CD4-positive, CD25-positive, alpha-beta regulatory T cell (primary cell): ENCODE measurements around the gene MYO10. TPM values are rescaled to one million over a fixed set of nuclear protein-coding genes. Genes with fewer than 3 reads are reported as not detected.
"Not testable (repeated sequence)": the region's sequence is repeated elsewhere in the genome, so short reads cannot be mapped to it uniquely, and the experiment has no call there.

Experiments used
- ATAC-seq, 2 donors: fragments of 150-1000 bp; cut with Tn5 transposase; one replicate each; pipeline ENCODE4 v1.10.0; 2021; ENCODE audit warnings: low read depth in 2 of 2, moderate number of reproducible peaks in 2 of 2, moderate library complexity in 1 of 2
- DNase-seq, 3 donors: peaks; one replicate each; pipeline versions ENCODE4 v3.0.0 to v3.0.0-alpha.2; 2012 to 2022; ENCODE audit warnings: mixed read lengths in 1 of 3
- H3K27ac ChIP-seq: one replicate; pipeline ENCODE4 v1.7.0; 2013; ENCODE audit warnings: mild to moderate bottlenecking, low read length; ENCODE audit not compliant: insufficient read depth, poor library complexity, severe bottlenecking
- H3K27me3 ChIP-seq: one replicate; pipeline ENCODE4 v1.7.0; 2013; ENCODE audit warnings: low read length; ENCODE audit not compliant: control insufficient read depth, insufficient read depth
- H3K36me3 ChIP-seq: one replicate; pipeline ENCODE4 v1.7.0; 2013; ENCODE audit warnings: mild to moderate bottlenecking, low read length, moderate library complexity; ENCODE audit not compliant: control insufficient read depth, insufficient read depth
- H3K4me1 ChIP-seq: 2 replicates; pipeline ENCODE4 v1.7.0; 2013; ENCODE audit warnings: mild to moderate bottlenecking, low read length; ENCODE audit not compliant: insufficient read depth, control insufficient read depth, poor library complexity, severe bottlenecking
- H3K4me3 ChIP-seq: one replicate; pipeline ENCODE4 v1.7.0; 2013; ENCODE audit warnings: low read depth, mild to moderate bottlenecking, low read length, moderate library complexity
- H3K9me3 ChIP-seq, 2 experiments: 1 replicate in 1 of 2; 2 replicates in 1 of 2; pipeline ENCODE4 v1.7.0; 2013; ENCODE audit warnings: low read length in 2 of 2, mild to moderate bottlenecking in 1 of 2, moderate library complexity in 1 of 2; ENCODE audit not compliant: control insufficient read depth in 2 of 2
- H3K27ac Mint-ChIP-seq, 3 donors: one replicate each; pipeline ENCODE4 v1.8.0; 2020 to 2022; ENCODE audit warnings: mild to moderate bottlenecking in 3 of 3, mixed read lengths in 3 of 3, moderate library complexity in 2 of 3
- H3K27me3 Mint-ChIP-seq: one replicate; pipeline ENCODE4 v1.8.0; 2022; ENCODE audit warnings: mild to moderate bottlenecking, mixed read lengths
- H3K36me3 Mint-ChIP-seq: one replicate; pipeline ENCODE4 v1.8.0; 2020; ENCODE audit warnings: mixed read lengths
- H3K4me1 Mint-ChIP-seq, 4 donors: one replicate each; pipeline ENCODE4 v1.8.0; 2020 to 2022; ENCODE audit warnings: mixed read lengths in 4 of 4, mild to moderate bottlenecking in 1 of 4
- H3K4me3 Mint-ChIP-seq, 4 donors: one replicate each; pipeline ENCODE4 v1.8.0; 2020 to 2022; ENCODE audit warnings: mild to moderate bottlenecking in 4 of 4, mixed read lengths in 4 of 4, moderate library complexity in 3 of 4
- H3K9me3 Mint-ChIP-seq, 7 donors: one replicate each; pipeline ENCODE4 v1.8.0; 2020 to 2022; ENCODE audit warnings: mixed read lengths in 7 of 7, mild to moderate bottlenecking in 3 of 7, moderate library complexity in 2 of 7
- polyA plus RNA-seq, 4 donors: library from polyadenylated mRNA; unstranded; fragments of 300-500 nt; fragmentation: Illumina TruSeq; gene quantifications; one replicate each; pipeline ENCODE4 v1.2.3, GENCODE V29; 2021
- total RNA-seq: library from RNA; stranded (reverse); gene quantifications from one replicate; pipeline ENCODE4 v1.2.3, GENCODE V29; 2022

Gene MYO10
- total RNA-seq (0.05 TPM), polyA plus RNA-seq (under 1 TPM in 3 of 4 donors, not detected in 1; 0.01 to 0.03 (median 0.01) TPM)

DNA sequence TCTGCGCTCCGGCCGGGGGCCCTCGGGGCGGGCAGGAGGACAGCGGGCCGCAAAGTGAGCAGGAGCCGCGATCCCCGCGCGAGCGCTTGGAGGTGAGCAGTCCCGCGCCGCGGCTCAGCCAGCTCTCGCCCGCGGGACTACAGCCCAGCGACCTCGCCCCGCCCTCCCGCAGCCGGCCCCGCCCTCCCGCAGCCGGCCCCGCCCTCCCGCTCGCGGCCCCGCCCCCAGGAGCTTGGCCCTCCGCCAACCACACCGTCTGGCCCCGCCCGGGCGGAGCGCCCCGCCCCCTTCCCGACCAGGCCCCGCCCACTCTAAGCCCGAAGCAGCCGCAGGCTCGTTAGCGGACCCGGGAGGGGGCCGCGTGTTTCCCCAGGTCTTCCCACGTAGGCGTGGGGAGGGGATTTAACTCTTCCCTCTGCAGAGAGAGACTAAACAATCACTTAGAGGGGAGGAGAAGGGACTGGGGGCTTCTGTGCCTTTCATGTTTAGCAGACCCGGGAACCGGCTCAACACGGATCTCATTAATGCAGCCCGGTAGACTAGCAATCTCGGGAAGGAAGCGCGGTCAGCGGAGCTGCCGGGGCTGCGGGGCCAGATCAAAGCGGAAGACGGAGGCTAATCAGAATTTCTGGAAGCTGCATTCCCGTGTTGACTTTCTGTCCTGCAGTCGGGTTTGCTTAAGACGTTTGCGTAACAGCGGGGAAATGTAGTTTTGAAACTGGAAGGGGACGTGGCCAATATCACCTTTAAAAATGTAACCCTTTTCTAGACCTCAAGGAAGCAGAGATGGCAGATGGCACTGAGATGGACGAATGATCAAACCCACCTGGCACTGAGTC is at the start of gene MYO10:
Gene MYO10 (minus strand): TSS at position 139 of the 839 bp plus-strand sequence. CDS start 480 bp downstream, outside the sequence.
- Histone ChIP-seq H3K36me3 (no peaks in the 10 kb centered on the region), H3K4me3 (peak within 1 kb of the TSS; percentile 38), H3K27me3 (peaks cover 29% of the 10 kb centered on the region), H3K27ac (no peak within 1 kb of the TSS), H3K9me3 (no peaks in the 10 kb centered on the region), H3K4me1 (peaks cover 15% of the 10 kb centered on the region)
- DNase-seq (peak; percentile 5 to 31 (median 7)), ATAC-seq (peak; percentile 44 to 55)
- H3K27me3 Mint-ChIP-seq, result peaks cover 50% of the 10 kb centered on the region
- H3K9me3 Mint-ChIP-seq, result peaks cover 0 to 4% (median 0%) of the 10 kb centered on the region in 7 donors
- peak within 1 kb of the TSS in 3 of 4 donors; percentile 15 to 84 (median 73) for H3K4me3 Mint-ChIP-seq
- peak within 1 kb of the TSS in 1 of 3 donors; percentile 10 for H3K27ac Mint-ChIP-seq
- peaks cover 0 to 27% (median 10%) of the 10 kb centered on the region in 4 donors for H3K4me1 Mint-ChIP-seq
- H3K36me3 Mint-ChIP-seq, result no peaks in the 10 kb centered on the region

DNA sequence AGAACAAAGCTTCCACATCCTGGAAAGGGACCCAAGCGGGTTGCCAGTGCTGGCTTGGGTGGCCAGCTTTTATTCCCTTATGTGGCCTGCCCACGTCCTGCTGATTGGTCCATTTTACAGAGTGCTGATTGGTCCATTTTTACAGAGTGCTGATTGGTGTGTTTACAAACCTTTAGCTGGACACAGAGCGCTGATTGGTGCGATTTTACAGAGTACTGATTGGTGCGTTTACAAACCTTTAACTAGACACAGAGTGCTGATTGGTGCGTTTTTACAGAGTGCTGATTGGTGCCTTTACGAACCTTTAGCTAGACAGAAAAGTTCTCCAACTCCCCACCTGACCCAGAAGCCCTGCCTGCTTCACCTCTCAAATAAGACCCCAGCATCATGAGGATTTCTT is 49.2 kb upstream of the MYO10 start:
- not testable (repeated sequence) for H3K9me3 Mint-ChIP-seq, ATAC-seq, H3K4me3 ChIP-seq, H3K27me3 Mint-ChIP-seq, H3K4me3 Mint-ChIP-seq, H3K4me1 ChIP-seq, H3K4me1 Mint-ChIP-seq, DNase-seq, H3K36me3 ChIP-seq, H3K27me3 ChIP-seq, H3K27ac ChIP-seq, H3K27ac Mint-ChIP-seq, H3K36me3 Mint-ChIP-seq, H3K9me3 ChIP-seq

DNA sequence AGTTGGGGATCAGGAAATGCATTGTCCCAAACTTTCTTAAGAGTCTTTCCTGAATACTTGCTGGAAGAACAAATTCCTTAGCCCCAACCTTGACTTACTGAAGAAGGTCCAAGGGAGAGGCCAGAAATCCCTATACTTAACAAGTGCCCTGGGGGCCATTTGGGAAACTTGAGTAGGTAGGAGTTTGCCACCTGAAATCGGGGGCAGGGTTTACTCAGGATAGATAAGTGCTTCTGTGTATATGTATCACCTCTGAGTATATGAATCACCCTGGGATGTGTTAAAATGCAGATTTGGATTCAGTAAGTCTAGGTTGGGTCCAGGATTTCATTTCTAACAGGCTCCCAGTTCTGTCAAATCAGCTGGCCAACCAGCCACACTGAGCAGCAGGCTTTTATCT is 47.9 kb upstream of the MYO10 start:
- Mint-ChIP-seq H3K36me3 (no peaks in the 10 kb centered on the region), H3K9me3 (peaks cover 0 to 1% (median 0%) of the 10 kb centered on the region in 7 donors), H3K4me3 (no peak overlapping the region), H3K4me1 (no peaks in the 10 kb centered on the region), H3K27ac (no peak overlapping the region), H3K27me3 (no peaks in the 10 kb centered on the region)
- DNase-seq (no peak), ATAC-seq (no peak)
- H3K9me3 ChIP-seq, result no peaks in the 10 kb centered on the region
- no peaks in the 10 kb centered on the region for H3K27me3 ChIP-seq
- H3K4me1 ChIP-seq, result no peaks in the 10 kb centered on the region
- no peak overlapping the region for H3K27ac ChIP-seq
- H3K36me3 ChIP-seq, result no peaks in the 10 kb centered on the region
- no peak overlapping the region for H3K4me3 ChIP-seq

DNA sequence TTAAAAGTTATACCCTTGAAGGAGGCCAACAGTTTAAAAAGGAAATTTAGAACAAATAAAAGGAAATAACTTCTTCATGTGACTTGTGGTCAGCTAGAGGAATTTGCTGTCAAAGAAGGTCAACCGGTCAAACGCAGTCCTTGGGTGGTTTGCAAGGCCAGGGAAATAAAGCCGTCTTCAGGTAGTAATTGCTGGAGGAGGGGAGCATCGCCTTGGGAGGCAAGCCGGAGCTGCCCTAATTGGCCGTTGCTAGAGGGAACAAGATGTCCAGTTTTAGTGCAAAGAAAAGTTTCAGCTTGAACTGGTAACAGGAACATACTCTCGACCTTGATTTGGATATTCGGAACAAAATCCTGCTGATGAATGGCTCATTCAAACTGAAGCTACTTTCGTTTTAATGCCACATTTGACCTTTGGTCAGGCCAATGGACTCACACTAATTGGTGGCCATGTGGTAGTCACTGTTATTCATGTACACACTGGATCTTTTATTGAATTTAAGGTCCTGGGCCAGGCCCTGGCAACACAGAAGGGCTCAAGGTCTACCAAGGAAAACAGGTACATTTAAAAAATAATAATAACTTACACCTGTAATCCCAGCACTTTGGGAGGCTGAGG is 47.0 kb upstream of the MYO10 start:
- Histone ChIP-seq H3K27me3 (no peaks in the 10 kb centered on the region), H3K9me3 (no peaks in the 10 kb centered on the region), H3K4me3 (no peak overlapping the region), H3K4me1 (no peaks in the 10 kb centered on the region), H3K36me3 (no peaks in the 10 kb centered on the region), H3K27ac (no peak overlapping the region)
- no peak overlapping the region for H3K4me3 Mint-ChIP-seq
- H3K9me3 Mint-ChIP-seq, result peaks cover 0 to 1% (median 0%) of the 10 kb centered on the region in 7 donors
- ATAC-seq (no peak), DNase-seq (no peak)
- no peak overlapping the region for H3K27ac Mint-ChIP-seq
- H3K36me3 Mint-ChIP-seq, result no peaks in the 10 kb centered on the region
- no peaks in the 10 kb centered on the region for H3K27me3 Mint-ChIP-seq
- no peaks in the 10 kb centered on the region for H3K4me1 Mint-ChIP-seq

DNA sequence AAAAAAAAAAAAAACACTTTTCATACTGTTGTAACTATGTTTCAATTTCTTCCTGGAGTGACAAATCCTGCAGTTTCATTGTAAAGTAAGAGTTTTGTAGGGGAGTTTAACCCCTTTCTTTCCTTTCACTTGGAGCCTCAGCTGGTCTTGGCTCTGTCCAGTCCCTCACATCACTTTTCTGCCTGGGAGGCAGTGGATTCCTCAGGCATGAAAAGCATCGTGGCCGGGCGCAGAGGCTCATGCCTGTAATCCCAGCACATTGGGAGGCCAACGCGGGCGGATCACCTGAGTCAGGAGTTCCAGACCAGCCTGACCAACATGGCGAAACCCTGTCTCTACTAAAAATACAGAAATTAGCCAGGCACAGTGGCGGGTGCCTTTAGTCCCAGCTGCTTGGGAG is 45.6 kb upstream of the MYO10 start:
- H3K36me3 Mint-ChIP-seq, result no peaks in the 10 kb centered on the region
- Histone ChIP-seq H3K4me3 (no peak overlapping the region), H3K27me3 (no peaks in the 10 kb centered on the region), H3K9me3 (no peaks in the 10 kb centered on the region), H3K36me3 (no peaks in the 10 kb centered on the region), H3K27ac (no peak overlapping the region), H3K4me1 (no peaks in the 10 kb centered on the region)
- no peak overlapping the region for H3K27ac Mint-ChIP-seq
- H3K4me3 Mint-ChIP-seq, result no peak overlapping the region
- no peaks in the 10 kb centered on the region for H3K27me3 Mint-ChIP-seq
- no peaks in the 10 kb centered on the region for H3K4me1 Mint-ChIP-seq
- DNase-seq (no peak), ATAC-seq (no peak)
- no peaks in the 10 kb centered on the region for H3K9me3 Mint-ChIP-seq

DNA sequence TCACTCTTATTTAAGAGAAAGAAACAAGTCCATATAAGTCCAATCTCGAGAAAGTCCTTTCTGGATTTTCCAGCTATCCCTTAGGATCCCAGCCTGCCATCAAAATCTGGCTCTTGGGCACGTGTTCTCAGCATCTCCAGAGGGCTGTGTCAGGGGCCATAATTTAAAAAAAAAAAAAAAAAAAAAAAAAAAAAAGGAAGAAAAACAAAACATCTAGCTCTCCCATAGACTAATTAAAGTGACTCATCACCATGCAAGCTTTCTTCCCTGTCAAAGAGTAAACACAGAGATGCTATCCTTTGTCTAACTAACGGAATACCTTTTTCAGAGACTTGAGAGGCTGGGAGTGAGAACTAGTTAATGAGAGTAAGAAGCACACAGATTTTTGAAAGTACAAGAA is 44.9 kb upstream of the MYO10 start:
- Histone ChIP-seq H3K36me3 (no peaks in the 10 kb centered on the region), H3K27me3 (no peaks in the 10 kb centered on the region), H3K4me1 (no peaks in the 10 kb centered on the region), H3K4me3 (no peak overlapping the region), H3K9me3 (no peaks in the 10 kb centered on the region), H3K27ac (no peak overlapping the region)
- H3K4me1 Mint-ChIP-seq, result no peaks in the 10 kb centered on the region
- H3K9me3 Mint-ChIP-seq, result no peaks in the 10 kb centered on the region
- H3K4me3 Mint-ChIP-seq, result no peak overlapping the region
- no peak overlapping the region for H3K27ac Mint-ChIP-seq
- H3K36me3 Mint-ChIP-seq, result no peaks in the 10 kb centered on the region
- H3K27me3 Mint-ChIP-seq, result no peaks in the 10 kb centered on the region
- DNase-seq (no peak), ATAC-seq (no peak)

DNA sequence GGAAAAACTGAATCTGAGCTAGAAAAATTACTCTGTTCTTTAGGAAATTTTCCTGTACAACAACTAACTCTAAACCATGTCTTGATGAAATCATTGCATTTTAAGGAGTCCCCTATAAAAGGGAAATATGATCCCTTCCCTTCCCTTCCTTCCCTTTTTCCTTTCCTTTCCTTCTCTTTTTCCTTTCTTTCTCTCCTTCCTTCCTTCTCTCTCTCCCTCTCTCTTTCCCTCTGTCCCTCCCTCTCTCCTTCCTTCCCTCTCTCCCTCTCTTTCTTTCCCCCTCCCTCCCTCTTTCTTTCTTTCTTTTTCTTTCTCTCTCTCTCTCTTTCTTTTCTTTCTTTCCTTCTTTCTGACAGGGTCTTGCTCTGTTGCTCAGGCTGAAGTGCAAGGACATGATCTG is 42.2 kb upstream of the MYO10 start:
- no peak overlapping the region for H3K4me3 Mint-ChIP-seq
- no peak overlapping the region for H3K27ac ChIP-seq
- no peak overlapping the region for H3K27ac Mint-ChIP-seq
- no peaks in the 10 kb centered on the region for H3K4me1 ChIP-seq
- H3K36me3 ChIP-seq, result no peaks in the 10 kb centered on the region
- no peaks in the 10 kb centered on the region for H3K4me1 Mint-ChIP-seq
- no peaks in the 10 kb centered on the region for H3K9me3 ChIP-seq
- H3K36me3 Mint-ChIP-seq, result no peaks in the 10 kb centered on the region
- ATAC-seq (no peak), DNase-seq (no peak)
- H3K27me3 ChIP-seq, result no peaks in the 10 kb centered on the region
- H3K9me3 Mint-ChIP-seq, result no peaks in the 10 kb centered on the region
- no peaks in the 10 kb centered on the region for H3K27me3 Mint-ChIP-seq
- H3K4me3 ChIP-seq, result no peak overlapping the region

DNA sequence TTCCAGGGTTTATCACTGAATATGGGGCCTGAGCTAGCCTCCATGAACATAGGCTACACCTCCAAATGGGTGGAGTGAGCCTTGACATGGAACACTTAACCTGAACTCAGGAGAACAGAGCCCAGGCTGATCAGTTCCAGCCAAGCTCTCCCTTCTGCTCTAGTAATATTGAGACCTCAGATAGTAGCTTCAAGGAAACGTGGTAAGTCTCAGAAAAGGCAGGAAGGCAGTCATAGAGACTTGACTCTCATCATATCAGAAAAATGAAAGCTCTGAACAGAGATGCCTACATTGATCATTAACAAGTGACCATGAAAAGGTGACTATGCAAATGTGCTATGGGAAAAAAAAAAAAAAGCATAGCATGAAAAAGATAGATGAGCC is 40.5 kb upstream of the MYO10 start:
- Histone ChIP-seq H3K27ac (no peak overlapping the region), H3K9me3 (no peaks in the 10 kb centered on the region), H3K4me3 (no peak overlapping the region), H3K4me1 (no peaks in the 10 kb centered on the region), H3K36me3 (no peaks in the 10 kb centered on the region), H3K27me3 (no peaks in the 10 kb centered on the region)
- H3K27me3 Mint-ChIP-seq, result no peaks in the 10 kb centered on the region
- H3K9me3 Mint-ChIP-seq, result peaks cover 0 to 1% (median 0%) of the 10 kb centered on the region in 7 donors
- H3K4me1 Mint-ChIP-seq, result no peaks in the 10 kb centered on the region
- H3K27ac Mint-ChIP-seq, result no peak overlapping the region
- DNase-seq (no peak), ATAC-seq (no peak)
- H3K36me3 Mint-ChIP-seq, result no peaks in the 10 kb centered on the region
- H3K4me3 Mint-ChIP-seq, result no peak overlapping the region
